ENCODE results near the gene PRKAG2. TPM values are rescaled to one million over a fixed set of nuclear protein-coding genes. Genes with fewer than 3 reads are reported as not detected.
"Not testable (repeated sequence)": the region's sequence is repeated elsewhere in the genome, so short reads cannot be mapped to it uniquely, and the experiment has no call there.

Gene PRKAG2
- total RNA-seq, 2 donors from 2014 or later = 21.6 to 31.7 TPM

DNA sequence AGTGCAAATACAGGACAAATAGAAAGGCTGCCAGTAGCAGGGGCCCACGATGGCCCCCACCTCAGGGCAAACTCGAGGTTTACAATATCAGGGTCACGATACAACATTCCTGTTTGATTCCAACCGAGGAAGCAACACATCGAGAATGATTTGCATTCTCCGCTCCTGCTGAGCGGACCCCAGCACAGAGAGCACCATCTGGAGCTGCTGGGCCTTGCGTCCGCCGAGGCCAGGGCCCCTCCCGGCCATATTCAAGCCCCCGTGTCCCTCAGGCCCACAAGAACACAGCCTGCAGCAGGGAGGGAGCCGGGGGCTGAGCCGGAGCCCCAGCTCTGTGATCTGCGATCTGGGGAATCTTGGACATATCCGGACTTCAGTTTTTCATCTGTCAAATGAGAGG lies 84.3 kb downstream of the PRKAG2 start:
- no peak for ATAC-seq (replicated peaks)
- Mint-ChIP-seq H3K27ac (no peak overlapping the region), H3K4me3 (no peak overlapping the region), H3K27me3 (no peaks in the 10 kb centered on the region), H3K4me1 (peaks cover 38% of the 10 kb centered on the region), H3K36me3 (ENCODE audit: low read depth) (no peaks in the 10 kb centered on the region), H3K9me3 (no peaks in the 10 kb centered on the region)

DNA sequence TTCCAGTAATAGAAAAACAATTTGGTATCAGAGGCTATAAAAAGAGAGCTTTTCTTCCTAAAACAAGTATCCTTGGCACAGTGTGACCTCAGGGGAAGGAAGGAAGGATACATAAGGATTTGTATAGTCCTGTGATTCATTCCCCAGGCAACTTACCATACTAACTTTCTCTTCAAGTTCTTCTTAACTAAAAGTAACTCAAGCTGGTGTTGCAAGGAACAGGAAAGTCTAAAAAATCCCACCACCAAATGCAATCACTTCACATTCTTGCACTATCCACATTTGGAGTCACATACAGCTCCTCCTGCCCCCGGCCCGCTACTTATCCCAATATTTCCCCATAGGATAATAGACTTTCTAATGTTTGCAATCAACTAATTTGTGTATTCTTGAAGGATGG lies 84.8 kb downstream of the PRKAG2 start:
- Mint-ChIP-seq H3K36me3 (ENCODE audit: low read depth) (no peaks in the 10 kb centered on the region), H3K4me1 (peaks cover 36% of the 10 kb centered on the region), H3K4me3 (no peak overlapping the region), H3K27ac (peak overlapping the region; percentile 17), H3K9me3 (no peaks in the 10 kb centered on the region), H3K27me3 (no peaks in the 10 kb centered on the region)
- ATAC-seq (replicated peaks) = no peak

DNA sequence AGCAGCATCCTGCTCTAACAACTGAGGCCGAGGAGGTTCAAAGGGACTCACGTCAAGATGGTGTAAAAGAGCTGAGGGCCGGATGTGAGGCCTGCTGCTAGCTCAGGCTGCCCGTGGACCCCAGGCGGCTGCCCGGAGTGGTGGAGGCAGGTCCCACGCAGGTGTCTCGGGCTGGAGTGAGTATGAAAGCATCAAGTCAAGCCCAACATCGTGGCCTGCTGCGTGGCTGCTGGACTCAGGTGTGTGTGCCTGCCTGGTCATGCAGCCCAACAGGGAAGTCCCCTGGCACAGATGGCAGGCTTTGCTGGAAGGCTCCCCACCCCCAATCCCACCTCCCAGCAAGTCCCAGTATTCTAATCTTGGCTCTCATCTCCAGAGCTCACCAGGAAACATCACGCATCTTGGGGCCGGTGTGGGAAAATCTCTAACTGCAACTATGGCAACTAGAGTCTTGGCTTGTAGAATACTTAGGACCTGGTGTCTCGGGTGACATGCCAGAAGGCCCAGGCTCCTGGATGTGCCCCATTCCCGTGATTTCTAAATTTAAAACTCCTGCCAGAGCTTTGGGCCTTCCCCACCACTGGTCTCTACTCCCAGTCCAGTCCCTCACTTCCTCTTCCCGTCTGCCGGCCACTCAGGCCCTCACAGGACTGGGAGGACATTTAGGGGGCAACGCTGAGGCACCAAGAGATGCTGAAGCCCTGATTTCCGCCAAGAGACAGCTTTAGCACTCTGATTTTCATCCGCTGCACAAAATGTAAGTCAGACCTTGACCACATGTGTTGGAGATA lies 85.9 kb downstream of the PRKAG2 start:
- no peaks in the 10 kb centered on the region for H3K27me3 Mint-ChIP-seq
- no peak for ATAC-seq (replicated peaks)
- peaks cover 32% of the 10 kb centered on the region for H3K4me1 Mint-ChIP-seq
- H3K9me3 Mint-ChIP-seq = no peaks in the 10 kb centered on the region
- H3K4me3 Mint-ChIP-seq = no peak overlapping the region
- peak overlapping the region; percentile 17 for H3K27ac Mint-ChIP-seq
- H3K36me3 Mint-ChIP-seq (ENCODE audit: low read depth) = no peaks in the 10 kb centered on the region

DNA sequence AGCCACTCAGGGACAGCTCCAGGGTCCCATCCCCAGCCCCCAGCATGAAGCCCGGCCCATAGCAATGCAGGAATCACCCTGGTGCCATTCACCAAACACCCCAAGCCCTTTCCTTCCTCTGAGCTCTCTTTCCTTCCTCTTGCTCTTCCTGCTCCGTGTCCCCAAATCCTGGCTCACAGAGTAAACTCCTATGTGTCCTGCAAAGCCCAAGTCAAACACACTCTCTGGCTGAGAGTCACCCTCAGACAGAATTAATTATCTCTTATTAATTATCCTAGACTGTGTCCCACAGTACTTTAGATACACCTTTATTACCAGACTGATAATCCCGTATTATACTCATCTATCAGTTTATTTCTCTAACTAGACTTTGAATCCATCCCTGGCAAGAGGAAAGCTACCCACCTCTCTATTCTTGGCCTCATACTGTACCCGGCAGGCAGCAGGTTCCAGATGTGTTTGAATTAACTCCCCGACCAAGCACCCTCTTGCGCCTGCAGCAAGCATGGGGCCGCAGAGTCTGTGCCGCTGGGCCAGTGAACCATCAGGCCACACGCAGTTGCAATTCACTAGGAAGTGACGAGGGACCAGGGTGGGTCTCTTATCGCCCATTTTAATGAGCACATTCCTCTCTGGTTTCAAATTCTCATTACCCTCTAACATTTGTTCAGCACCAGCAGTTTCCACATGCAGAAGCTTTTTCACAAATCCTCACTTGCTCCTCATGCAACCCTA lies 86.7 kb downstream of the PRKAG2 start:
- H3K4me3 Mint-ChIP-seq = no peak overlapping the region
- no peaks in the 10 kb centered on the region for H3K9me3 Mint-ChIP-seq
- no peaks in the 10 kb centered on the region for H3K27me3 Mint-ChIP-seq

DNA sequence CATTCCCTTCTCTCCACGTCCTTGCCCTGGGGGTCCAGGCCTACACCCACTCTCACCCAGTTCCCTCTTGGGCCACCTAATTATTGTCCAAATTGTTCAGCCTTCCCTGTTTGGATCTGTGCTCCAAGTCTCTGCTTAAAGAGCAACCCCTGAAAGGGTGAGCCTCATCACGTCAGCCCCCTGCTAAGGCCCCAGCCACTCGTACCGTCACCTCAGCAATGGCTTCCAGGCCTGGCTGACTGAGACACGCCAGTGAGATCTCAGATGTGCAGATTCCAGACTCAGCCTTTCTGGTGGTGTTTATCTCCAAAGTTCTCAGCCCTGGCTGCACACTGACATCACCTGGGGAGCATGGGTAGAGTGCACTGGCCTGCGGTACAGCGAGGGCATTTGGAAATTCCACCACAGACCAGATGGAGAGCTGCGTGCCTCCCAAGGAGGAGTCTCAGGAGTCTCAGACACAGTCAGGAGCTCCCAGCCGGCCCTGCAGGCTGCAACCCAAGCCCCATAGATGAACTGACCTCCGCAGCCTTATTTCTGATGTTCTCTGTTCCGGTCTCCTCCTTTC lies 87.5 kb downstream of the PRKAG2 start:
- H3K9me3 Mint-ChIP-seq = no peaks in the 10 kb centered on the region
- H3K27me3 Mint-ChIP-seq = no peaks in the 10 kb centered on the region
- no peaks in the 10 kb centered on the region for H3K36me3 Mint-ChIP-seq (ENCODE audit: low read depth)
- no peak overlapping the region for H3K4me3 Mint-ChIP-seq
- H3K27ac Mint-ChIP-seq = peak overlapping the region; percentile 71
- H3K4me1 Mint-ChIP-seq = peaks cover 31% of the 10 kb centered on the region
- ATAC-seq (replicated peaks) = no peak

More for the DNA sequence above, 86.7 kb downstream of the PRKAG2 start:
- ATAC-seq (replicated peaks) = no peak
- Mint-ChIP-seq H3K27ac (no peak overlapping the region), H3K4me1 (peaks cover 31% of the 10 kb centered on the region), H3K36me3 (ENCODE audit: low read depth) (no peaks in the 10 kb centered on the region)

DNA sequence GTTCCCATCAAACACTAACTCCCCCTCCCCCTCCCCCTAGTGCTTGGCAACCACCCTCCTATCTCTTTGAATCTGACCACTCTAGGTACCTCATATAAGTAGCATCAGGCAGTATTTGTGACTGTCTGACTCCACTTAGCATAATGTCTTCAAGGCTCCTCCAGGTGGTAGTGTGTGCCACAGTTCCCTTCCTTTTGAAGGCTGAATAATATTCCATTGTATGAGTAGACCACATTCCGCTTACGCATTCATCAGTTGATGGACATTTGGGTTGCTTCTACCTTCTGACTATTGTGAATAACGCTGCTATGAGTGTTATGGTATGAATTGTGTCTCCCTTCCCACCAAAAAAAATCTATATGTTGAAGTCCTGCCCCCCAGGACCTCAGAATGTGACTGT lies 89.6 kb downstream of the PRKAG2 start:
- no peak for ATAC-seq (replicated peaks)
- Mint-ChIP-seq H3K4me3 (no peak overlapping the region), H3K9me3 (no peaks in the 10 kb centered on the region), H3K27ac (peak overlapping the region; percentile 83), H3K27me3 (no peaks in the 10 kb centered on the region), H3K36me3 (ENCODE audit: low read depth) (no peaks in the 10 kb centered on the region), H3K4me1 (peaks cover 31% of the 10 kb centered on the region)

DNA sequence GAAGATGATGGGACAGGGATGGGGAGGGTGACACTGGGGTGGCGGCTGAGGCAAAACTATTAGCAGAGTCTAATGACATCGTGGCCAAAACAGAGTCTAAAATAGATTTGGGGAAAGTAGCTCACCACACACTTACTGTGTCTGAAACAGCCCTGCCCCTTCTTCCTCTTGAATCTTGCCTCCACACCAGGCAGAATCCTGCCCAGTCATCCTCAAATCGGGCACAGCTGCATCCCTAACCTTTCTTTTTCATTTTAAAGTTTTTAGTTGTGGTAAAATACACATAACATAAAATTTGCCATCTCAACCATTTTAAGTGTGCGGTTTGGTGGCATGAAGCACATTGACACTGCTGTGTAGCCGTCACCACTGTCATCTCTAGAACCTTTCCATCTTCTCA lies 90.0 kb downstream of the PRKAG2 start:
- H3K9me3 Mint-ChIP-seq = no peaks in the 10 kb centered on the region
- no peak for ATAC-seq (replicated peaks)
- peaks cover 30% of the 10 kb centered on the region for H3K4me1 Mint-ChIP-seq
- peak overlapping the region; percentile 83 for H3K27ac Mint-ChIP-seq
- H3K4me3 Mint-ChIP-seq = no peak overlapping the region
- no peaks in the 10 kb centered on the region for H3K27me3 Mint-ChIP-seq
- H3K36me3 Mint-ChIP-seq (ENCODE audit: low read depth) = no peaks in the 10 kb centered on the region

GRCh38 chr7:151786241-151786640 lies 90.7 kb downstream of the PRKAG2 start:
- no peak overlapping the region for H3K27ac Mint-ChIP-seq
- no peak for ATAC-seq (replicated peaks)
- H3K9me3 Mint-ChIP-seq = no peaks in the 10 kb centered on the region

DNA sequence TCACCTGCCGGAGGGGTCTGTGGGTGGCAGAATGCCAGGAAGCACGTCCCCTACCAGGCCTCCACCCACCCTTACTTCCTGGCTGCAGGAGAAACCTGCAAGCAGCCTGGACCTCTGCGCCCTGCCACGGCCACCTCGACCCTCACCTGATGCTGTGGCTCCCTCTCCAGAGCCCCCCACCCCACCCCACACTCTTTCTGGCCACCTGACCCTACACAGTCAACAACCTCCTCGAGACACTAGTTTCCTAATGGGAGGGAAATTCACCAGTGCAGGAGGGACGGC lies 91.3 kb downstream of the PRKAG2 start:
- Mint-ChIP-seq H3K4me3 (no peak overlapping the region), H3K36me3 (ENCODE audit: low read depth) (peaks cover 4% of the 10 kb centered on the region), H3K27me3 (no peaks in the 10 kb centered on the region), H3K9me3 (no peaks in the 10 kb centered on the region), H3K27ac (no peak overlapping the region), H3K4me1 (peaks cover 23% of the 10 kb centered on the region)
- no peak for ATAC-seq (replicated peaks)

More at GRCh38 chr7:151786241-151786640, 90.7 kb downstream of the PRKAG2 start:
- no peak overlapping the region for H3K4me3 Mint-ChIP-seq
- peaks cover 23% of the 10 kb centered on the region for H3K4me1 Mint-ChIP-seq
- H3K36me3 Mint-ChIP-seq (ENCODE audit: low read depth) = no peaks in the 10 kb centered on the region
- H3K27me3 Mint-ChIP-seq = no peaks in the 10 kb centered on the region

- H3K27ac Mint-ChIP-seq = no peak overlapping the region
- peaks cover 6% of the 10 kb centered on the region for H3K36me3 Mint-ChIP-seq (ENCODE audit: low read depth)
- H3K27me3 Mint-ChIP-seq = no peaks in the 10 kb centered on the region
- no peak overlapping the region for H3K4me3 Mint-ChIP-seq
- peaks cover 23% of the 10 kb centered on the region for H3K4me1 Mint-ChIP-seq
- ATAC-seq (replicated peaks) = no peak
- H3K9me3 Mint-ChIP-seq = no peaks in the 10 kb centered on the region
Measured at GRCh38 chr7:151784853-151785680, 91.8 kb downstream of the PRKAG2 start.

DNA sequence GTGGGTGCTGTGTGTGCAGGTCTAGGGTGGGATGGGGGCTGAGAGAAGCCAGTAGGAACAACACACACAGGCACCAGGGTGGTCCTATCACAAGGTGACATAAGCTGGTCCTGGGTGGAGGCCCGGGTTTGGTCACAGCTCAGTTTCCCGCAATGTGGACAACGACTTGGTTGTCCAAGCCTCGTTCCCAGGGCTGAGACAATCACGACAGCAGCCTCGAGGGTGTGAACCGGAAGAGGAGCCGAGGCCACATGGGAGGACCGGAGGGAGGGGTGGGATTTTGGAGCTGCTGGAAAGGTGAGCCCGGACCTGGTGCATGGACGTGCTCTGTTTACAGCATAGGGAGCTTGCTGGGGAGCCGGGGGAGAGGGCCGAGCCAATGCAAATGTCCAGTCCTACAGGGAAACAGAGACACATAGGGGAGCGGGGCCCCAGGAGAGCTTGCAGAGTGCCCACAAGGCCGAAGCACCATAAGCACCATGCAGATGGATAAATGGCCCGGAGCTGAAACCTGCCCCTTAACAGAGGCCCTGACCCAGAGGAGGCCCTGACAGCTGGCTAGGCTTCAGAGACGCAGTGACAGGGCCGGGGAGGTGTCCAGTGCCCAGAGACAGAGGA lies 92.8 kb downstream of the PRKAG2 start:
- Mint-ChIP-seq H3K36me3 (ENCODE audit: low read depth) (peaks cover 6% of the 10 kb centered on the region), H3K27me3 (no peaks in the 10 kb centered on the region), H3K27ac (no peak overlapping the region), H3K4me3 (no peak overlapping the region), H3K9me3 (no peaks in the 10 kb centered on the region), H3K4me1 (peaks cover 22% of the 10 kb centered on the region)
- ATAC-seq (replicated peaks) = no peak

- Mint-ChIP-seq H3K4me3 (peak overlapping the region; percentile 65), H3K27ac (peak overlapping the region; percentile 13)
- ATAC-seq (replicated peaks) = peak; percentile 93
Measured at GRCh38 chr7:151782598-151783448, 94.1 kb downstream of the PRKAG2 start.

GRCh38 chr7:151782256-151782597 lies 94.7 kb downstream of the PRKAG2 start:
- not testable (repeated sequence) for H3K4me1 Mint-ChIP-seq; H3K36me3 Mint-ChIP-seq (ENCODE audit: low read depth); H3K27me3 Mint-ChIP-seq; H3K9me3 Mint-ChIP-seq; ATAC-seq (replicated peaks)
- peak overlapping the region; percentile 13 for H3K27ac Mint-ChIP-seq
- peak overlapping the region; percentile 65 for H3K4me3 Mint-ChIP-seq

More at GRCh38 chr7:151782598-151783448, 94.1 kb downstream of the PRKAG2 start:
- Mint-ChIP-seq H3K27me3 (no peaks in the 10 kb centered on the region), H3K36me3 (ENCODE audit: low read depth) (peaks cover 6% of the 10 kb centered on the region), H3K4me1 (peaks cover 9% of the 10 kb centered on the region), H3K9me3 (no peaks in the 10 kb centered on the region)
